Keratinocyte (primary cell): ENCODE results near the gene GRAMD4. TPM values are rescaled to one million over a fixed set of nuclear protein-coding genes. Genes with fewer than 3 reads are reported as not detected.

ENCODE experiments used
- DNase-seq: peaks from one replicate; pipeline ENCODE4 v3.0.0-alpha.2; 2011; ENCODE audit warnings: low read depth, missing footprints, low spot score
- FAIRE-seq: peaks from 2 replicates; lab custom pipeline; 2011; peaks lifted over from hg19 to GRCh38; lab: Jason Lieb, UNC
- H2AFZ ChIP-seq: 2 replicates; pipeline ENCODE4 v1.6.0; 2012; ENCODE audit warnings: low read length, control low read depth, inconsistent platforms; ENCODE audit not compliant: control insufficient read depth
- H3K27ac ChIP-seq: 2 replicates; pipeline ENCODE4 v1.5.1; 2011; ENCODE audit warnings: low read length; ENCODE audit not compliant: control insufficient read depth, insufficient read depth
- H3K27me3 ChIP-seq: 3 replicates; pipeline ENCODE4 v1.6.0; 2011; ENCODE audit warnings: low read length; ENCODE audit not compliant: control insufficient read depth, insufficient read depth; ENCODE audit errors: extremely low read depth
- H3K36me3 ChIP-seq, 2 experiments: 2 replicates in 1 of 2; 3 replicates in 1 of 2; pipeline ENCODE4 v1.5.1; 2011; ENCODE audit warnings: low read length in 2 of 2, mild to moderate bottlenecking in 1 of 2; ENCODE audit not compliant: control insufficient read depth in 2 of 2, insufficient read depth in 2 of 2; ENCODE audit errors: extremely low read depth in 1 of 2
- H3K4me1 ChIP-seq: 3 replicates; pipeline ENCODE4 v1.5.1; 2011; ENCODE audit warnings: low read length; ENCODE audit not compliant: control insufficient read depth, insufficient read depth; ENCODE audit errors: extremely low read depth
- H3K4me2 ChIP-seq: 3 replicates; pipeline ENCODE4 v1.6.0; 2011; ENCODE audit warnings: low read depth, low read length; ENCODE audit not compliant: control insufficient read depth, insufficient read depth; ENCODE audit errors: extremely low read depth
- H3K4me3 ChIP-seq, 3 experiments: fragments of 200-600 bp in 1 of 3; sonication (generic) in 1 of 3; 2 replicates in 2 of 3; 3 replicates in 1 of 3; pipeline ENCODE4 v1.5.1; 2011 to 2016; ENCODE audit warnings: low read length in 3 of 3, mild to moderate bottlenecking in 3 of 3, control low read depth in 2 of 3, inconsistent platforms in 1 of 3, low read depth in 1 of 3, mixed read lengths in 1 of 3, mixed run types in 1 of 3, moderate library complexity in 1 of 3; ENCODE audit not compliant: control insufficient read depth in 2 of 3, insufficient read depth in 2 of 3; ENCODE audit errors: extremely low read depth in 1 of 3
- H3K79me2 ChIP-seq: 2 replicates; pipeline ENCODE4 v1.6.0; 2012; ENCODE audit warnings: low read length; ENCODE audit not compliant: control insufficient read depth, insufficient read depth
- H3K9ac ChIP-seq: 3 replicates; pipeline ENCODE4 v1.6.0; 2011; ENCODE audit warnings: low read length; ENCODE audit not compliant: control insufficient read depth, insufficient read depth; ENCODE audit errors: extremely low read depth
- H3K9me1 ChIP-seq: 3 replicates; pipeline ENCODE4 v1.6.0; 2011; ENCODE audit warnings: low read length; ENCODE audit not compliant: control insufficient read depth, insufficient read depth; ENCODE audit errors: extremely low read depth
- H3K9me3 ChIP-seq: 2 replicates; pipeline ENCODE4 v1.5.1; 2012; ENCODE audit warnings: low read depth, low read length; ENCODE audit not compliant: control insufficient read depth
- H4K20me1 ChIP-seq: 3 replicates; pipeline ENCODE4 v1.6.0; 2011; ENCODE audit warnings: low read length; ENCODE audit not compliant: control insufficient read depth, insufficient read depth; ENCODE audit errors: extremely low read depth
- EZH2 ChIP-seq: IDR thresholded peaks from one replicate; pipeline ENCODE4 v1.6.1; 2012; ENCODE audit warnings: inconsistent platforms, mild to moderate bottlenecking, low read length, moderate library complexity
- dilution Hi-C: fragments of 300-500 bp; cut with MboI; formaldehyde crosslinking; loops from one replicate; pipeline ENCODE4 v1.7.0; 2020; ENCODE audit warnings: low sequenced_read_pairs; ENCODE audit not compliant: extremely low pct_ligation_motif_present
- polyA plus RNA-seq, 5 experiments: library from polyadenylated mRNA; depleted of rRNA in 3 of 5; stranded (reverse) in 3 of 5; stranded (forward) in 1 of 5; unstranded in 1 of 5; fragments of >200 nt; gene quantifications; 1 replicate in 1 of 5; 2 replicates in 3 of 5; 3 replicates in 1 of 5; pipeline versions ENCODE4 v1.2.1 to v1.2.3, GENCODE V29; 2011 to 2012; ENCODE audit warnings: missing spikeins in 2 of 5, low read depth in 1 of 5, low replicate concordance in 1 of 5
- TF ChIP-seq, protein P1 (sequence below), 3 experiments: IDR thresholded peaks in 1 of 3; conservative IDR thresholded peaks in 1 of 3; optimal IDR thresholded peaks in 1 of 3; 2 replicates in 2 of 3; 3 replicates in 1 of 3; pipeline versions ENCODE3 to v1.5.1; 2011; ENCODE audit warnings: low read length in 3 of 3, mild to moderate bottlenecking in 3 of 3, moderate library complexity in 2 of 3, control low read depth in 1 of 3, inconsistent platforms in 1 of 3; ENCODE audit not compliant: insufficient read depth in 2 of 3; ENCODE audit errors: extremely low read depth in 1 of 3

GRAMD4 gene
- polyA plus RNA-seq, 1 donor (not counting 4 experiments of a cell fraction or from before 2014, with no cell fraction given): 17.3 TPM

DNA sequence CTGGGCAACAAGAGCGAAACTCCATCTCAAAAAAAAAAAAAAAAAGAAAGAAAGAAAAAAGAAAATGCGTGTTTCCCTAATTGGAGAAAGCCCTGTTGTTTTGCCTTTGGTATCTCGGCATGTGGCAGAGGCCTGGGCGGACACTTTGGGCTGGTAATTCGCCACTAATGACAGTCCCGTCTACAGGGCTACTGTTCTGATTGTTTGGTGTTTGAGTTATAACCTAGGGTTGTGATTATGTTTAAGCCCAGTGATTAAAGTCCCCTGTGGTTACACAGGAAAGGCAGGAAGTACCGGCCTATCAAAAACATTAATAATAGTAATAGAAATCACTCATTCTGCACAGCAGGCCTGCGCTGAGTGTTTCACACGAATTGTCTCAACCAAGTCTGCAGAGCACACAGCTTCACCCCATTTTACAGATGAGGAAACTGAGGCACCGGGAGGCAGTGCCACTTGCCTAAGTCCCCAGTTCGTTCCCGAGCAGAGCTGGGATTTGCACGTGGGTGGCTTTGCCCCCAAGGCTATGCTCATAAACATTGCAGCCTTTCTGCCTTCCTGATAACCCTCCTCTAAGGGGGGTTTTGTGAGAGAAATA is 39.1 kb upstream of the GRAMD4 start:
- Histone ChIP-seq H2AFZ (no peak overlapping the region), H3K79me2 (peaks cover 23% of the 10 kb centered on the region), H3K4me2 (no peak overlapping the region), H3K27me3 (no peaks in the 10 kb centered on the region), H3K36me3 (peaks cover 0 to 3% of the 10 kb centered on the region in 2 experiments), H3K4me3 (no peak overlapping the region), H4K20me1 (no peaks in the 10 kb centered on the region), H3K27ac (no peak overlapping the region), H3K9ac (no peak overlapping the region), H3K9me1 (no peaks in the 10 kb centered on the region), H3K4me1 (peaks cover 54% of the 10 kb centered on the region), H3K9me3 (no peaks in the 10 kb centered on the region)
- FAIRE-seq: no peak
- dilution Hi-C loops: no loop called here
- TF ChIP-seq, protein P1, sequence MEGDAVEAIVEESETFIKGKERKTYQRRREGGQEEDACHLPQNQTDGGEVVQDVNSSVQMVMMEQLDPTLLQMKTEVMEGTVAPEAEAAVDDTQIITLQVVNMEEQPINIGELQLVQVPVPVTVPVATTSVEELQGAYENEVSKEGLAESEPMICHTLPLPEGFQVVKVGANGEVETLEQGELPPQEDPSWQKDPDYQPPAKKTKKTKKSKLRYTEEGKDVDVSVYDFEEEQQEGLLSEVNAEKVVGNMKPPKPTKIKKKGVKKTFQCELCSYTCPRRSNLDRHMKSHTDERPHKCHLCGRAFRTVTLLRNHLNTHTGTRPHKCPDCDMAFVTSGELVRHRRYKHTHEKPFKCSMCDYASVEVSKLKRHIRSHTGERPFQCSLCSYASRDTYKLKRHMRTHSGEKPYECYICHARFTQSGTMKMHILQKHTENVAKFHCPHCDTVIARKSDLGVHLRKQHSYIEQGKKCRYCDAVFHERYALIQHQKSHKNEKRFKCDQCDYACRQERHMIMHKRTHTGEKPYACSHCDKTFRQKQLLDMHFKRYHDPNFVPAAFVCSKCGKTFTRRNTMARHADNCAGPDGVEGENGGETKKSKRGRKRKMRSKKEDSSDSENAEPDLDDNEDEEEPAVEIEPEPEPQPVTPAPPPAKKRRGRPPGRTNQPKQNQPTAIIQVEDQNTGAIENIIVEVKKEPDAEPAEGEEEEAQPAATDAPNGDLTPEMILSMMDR (optimal IDR thresholded peaks at IDR 0.05 in 1 of 3, IDR thresholded peaks at IDR 0.05 in 1 of 3, conservative IDR thresholded peaks at IDR 0.05 in 1 of 3; ENCODE audit: extremely low read depth in 1 of 3, insufficient read depth in 2 of 3, low read length in 3 of 3): no peak
- TF ChIP-seq EZH2: no peak
- no peak for DNase-seq

- Histone ChIP-seq H3K9ac (no peak overlapping the region), H3K4me2 (no peak overlapping the region), H3K9me1 (no peaks in the 10 kb centered on the region), H3K4me1 (peaks cover 49% of the 10 kb centered on the region), H3K27ac (no peak overlapping the region), H3K27me3 (no peaks in the 10 kb centered on the region), H3K9me3 (no peaks in the 10 kb centered on the region), H3K4me3 (no peak overlapping the region), H2AFZ (no peak overlapping the region), H3K79me2 (peaks cover 26% of the 10 kb centered on the region), H4K20me1 (peaks cover under 1% of the 10 kb centered on the region), H3K36me3 (peaks cover 0 to 3% of the 10 kb centered on the region in 2 experiments)
- TF ChIP-seq EZH2: no peak
- TF ChIP-seq, protein P1 (optimal IDR thresholded peaks at IDR 0.05 in 1 of 3, IDR thresholded peaks at IDR 0.05 in 1 of 3, conservative IDR thresholded peaks at IDR 0.05 in 1 of 3; ENCODE audit: extremely low read depth in 1 of 3, insufficient read depth in 2 of 3, low read length in 3 of 3): no peak
- dilution Hi-C loops: no loop called here
- FAIRE-seq (no peak), DNase-seq (no peak)
Observed at GRCh38 chr22:46581538-46582244, 38.5 kb upstream of the GRAMD4 start.
